ENCODE data around the gene PDC. TPM values are rescaled to one million over a fixed set of nuclear protein-coding genes. Genes with fewer than 3 reads are reported as not detected.

Gene PDC
- total and polyA plus RNA-seq, 10 of the 15 experiments (the other 5 are each of a cell fraction or from before 2014, with no cell fraction given): 0.11 TPM; not detected in 9

- DNase-seq (ENCODE audit: low read depth, low spot score): no peak
- no peak overlapping the region for H3K9ac ChIP-seq (ENCODE audit: control insufficient read depth, insufficient read depth, low read length)
- ATAC-seq: peak; percentile 37
- no peak overlapping the region for H3K27ac ChIP-seq (ENCODE audit: control insufficient read depth, insufficient read depth)
- no peaks in the 10 kb centered on the region for H4K20me1 ChIP-seq (ENCODE audit: control insufficient read depth, insufficient read depth)
- WGBS (ENCODE audit: insufficient coverage, insufficient replicate concordance, low lambda C conversion rate, missing lambda C conversion rate): 48% methylated on average over 4 of the region's 4 CpGs
- no peaks in the 10 kb centered on the region for H3K36me3 ChIP-seq (ENCODE audit: control insufficient read depth in 2 of 2, insufficient read depth in 2 of 2, low read length in 1 of 2)
- ChIA-PET SMC1A (ENCODE audit: uncharacterized antibody, unreplicated experiment) (interaction anchor here (1.0 kb wide), 1 partner anchor 512 kb away, joined by 3 read pairs; no protein-coding TSS in a partner anchor), CTCF (interaction anchor here (1.5 kb wide), 1 partner anchor 10 kb away, joined by 5 read pairs; no protein-coding TSS in a partner anchor), RAD21 (ENCODE audit: unreplicated experiment) (no interaction called here), POLR2A (no interaction called here)
- BruUV-seq (replicated peaks): no TSS peak
- in situ Hi-C loops (cut with MboI): no loop called here
- H3K27me3 ChIP-seq (replicated peaks in 1 of 2; ENCODE audit: control insufficient read depth in 2 of 2, insufficient read depth in 2 of 2, low read length in 1 of 2): no peaks in the 10 kb centered on the region
- H3K79me2 ChIP-seq (ENCODE audit: control insufficient read depth, insufficient read depth, low read length): no peaks in the 10 kb centered on the region
- no peak overlapping the region for H3K4me2 ChIP-seq (ENCODE audit: control insufficient read depth, insufficient read depth)
- intact Hi-C loops (cut with micrococcal nuclease; ENCODE audit: unreplicated experiment): no loop called here
- TF ChIP-seq NFYB (IDR thresholded peaks at IDR 0.05; ENCODE audit: insufficient read depth, low read depth, low read length) (no peak), RBBP5 (conservative IDR thresholded peaks at IDR 0.05) (no peak), BCL11A (IDR thresholded peaks at IDR 0.05; ENCODE audit: low read depth, low read length) (no peak), EGR1 (IDR thresholded peaks at IDR 0.05; ENCODE audit: borderline replicate concordance in 1 of 2, low read depth in 2 of 2, low read length in 2 of 2) (no peak), NFYA (IDR thresholded peaks at IDR 0.05; ENCODE audit: borderline replicate concordance, low read depth, low read length) (no peak), EP300 (IDR thresholded peaks at IDR 0.05; ENCODE audit: borderline replicate concordance in 1 of 2, control insufficient read depth in 1 of 2, low read depth in 2 of 2, low read length in 2 of 2) (no peak), CUX1 (IDR thresholded peaks at IDR 0.05; ENCODE audit: insufficient replicate concordance, low read depth, low read length) (no peak), LARP7 (IDR thresholded peaks at IDR 0.05) (no peak), TCF3 (IDR thresholded peaks at IDR 0.05; ENCODE audit: borderline replicate concordance, insufficient read depth, low read depth, low read length) (no peak), E4F1 (IDR thresholded peaks at IDR 0.05; ENCODE audit: borderline replicate concordance, partially characterized antibody) (no peak)
- TF ChIP-seq, protein P1, sequence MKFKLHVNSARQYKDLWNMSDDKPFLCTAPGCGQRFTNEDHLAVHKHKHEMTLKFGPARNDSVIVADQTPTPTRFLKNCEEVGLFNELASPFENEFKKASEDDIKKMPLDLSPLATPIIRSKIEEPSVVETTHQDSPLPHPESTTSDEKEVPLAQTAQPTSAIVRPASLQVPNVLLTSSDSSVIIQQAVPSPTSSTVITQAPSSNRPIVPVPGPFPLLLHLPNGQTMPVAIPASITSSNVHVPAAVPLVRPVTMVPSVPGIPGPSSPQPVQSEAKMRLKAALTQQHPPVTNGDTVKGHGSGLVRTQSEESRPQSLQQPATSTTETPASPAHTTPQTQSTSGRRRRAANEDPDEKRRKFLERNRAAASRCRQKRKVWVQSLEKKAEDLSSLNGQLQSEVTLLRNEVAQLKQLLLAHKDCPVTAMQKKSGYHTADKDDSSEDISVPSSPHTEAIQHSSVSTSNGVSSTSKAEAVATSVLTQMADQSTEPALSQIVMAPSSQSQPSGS (IDR thresholded peaks at IDR 0.05; ENCODE audit: low read length): no peak
- H2AFZ ChIP-seq (ENCODE audit: control insufficient read depth, low read depth, low read length): no peak overlapping the region
- no peaks in the 10 kb centered on the region for H3K4me1 ChIP-seq (ENCODE audit: control insufficient read depth, insufficient read depth, low read length)
- no peaks in the 10 kb centered on the region for H3K9me3 ChIP-seq (replicated peaks; ENCODE audit: control insufficient read depth, insufficient read depth, low read length)
- FAIRE-seq: peak; percentile 41
- H3K4me3 ChIP-seq: no peak overlapping the region
Observed at GRCh38 chr1:186473047-186473446, 12.1 kb upstream of the PDC start.
